GM21717 (cell line): ENCODE measurements around the gene KLK1.
"Not testable (repeated sequence)": the region's sequence is repeated elsewhere in the genome, so short reads cannot be mapped to it uniquely, and the experiment has no call there.

Experiments
- ATAC-seq: cut with Tn5 transposase; IDR thresholded peaks from one replicate; pipeline ENCODE4 v1.9.1; 2021; ENCODE audit warnings: mild to moderate bottlenecking, moderate library complexity; ENCODE audit not compliant: unreplicated experiment

KLK1 gene

GRCh38 chr19:50770164-50770563, 53.4 kb downstream of the KLK1 start, which contains the start of gene GPR32:
TSS of gene GPR32 (plus strand) at chr19:50770464. CDS start at chr19:50770601, 137 bp downstream.
- ATAC-seq = not testable (repeated sequence)
